GM23248 (cell line): ENCODE data around the gene CHRNB1. TPM values are rescaled to one million over a fixed set of nuclear protein-coding genes. Genes with fewer than 3 reads are reported as not detected.
A peak's percentile ranks its signal among the peaks of the same experiment; 100 is the strongest.
"Not testable (repeated sequence)": the region's sequence is repeated elsewhere in the genome, so short reads cannot be mapped to it uniquely, and the experiment has no call there.

Source experiments
- DNase-seq: peaks from one replicate; pipeline ENCODE4 v3.0.0-alpha.2; 2015
- H2AFZ ChIP-seq: fragments of 200-600 bp; sonication (generic); 2 replicates; pipeline ENCODE4 v1.6.1; 2016; ENCODE audit warnings: antibody characterized with exemption
- H3F3A ChIP-seq: fragments of 200-600 bp; sonication (generic); 2 replicates; pipeline ENCODE4 v1.6.1; 2016; ENCODE audit warnings: mild to moderate bottlenecking, antibody characterized with exemption, mixed run types; ENCODE audit not compliant: insufficient read depth
- H3K27ac ChIP-seq: fragments of 200-600 bp; sonication (generic); 2 replicates; pipeline ENCODE4 v1.5.1; 2016; ENCODE audit warnings: mild to moderate bottlenecking
- H3K27me3 ChIP-seq: fragments of 200-600 bp; sonication (generic); replicated peaks from 2 replicates; pipeline ENCODE4 v1.6.1; 2016; ENCODE audit warnings: mild to moderate bottlenecking; ENCODE audit not compliant: insufficient read depth
- H3K36me3 ChIP-seq: fragments of 200-600 bp; sonication (generic); 2 replicates; pipeline ENCODE4 v1.6.1; 2016; ENCODE audit warnings: low read depth, mild to moderate bottlenecking
- H3K4me1 ChIP-seq: fragments of 200-600 bp; sonication (generic); 2 replicates; pipeline ENCODE4 v1.6.1; 2016; ENCODE audit warnings: mild to moderate bottlenecking; ENCODE audit not compliant: insufficient read depth
- H3K4me2 ChIP-seq: fragments of 200-600 bp; sonication (generic); one replicate; pipeline ENCODE4 v1.6.1; 2016; ENCODE audit warnings: mild to moderate bottlenecking; ENCODE audit not compliant: unreplicated experiment
- H3K4me3 ChIP-seq: fragments of 200-600 bp; sonication (generic); 2 replicates; pipeline ENCODE4 v1.5.1; 2016; ENCODE audit warnings: mild to moderate bottlenecking
- H3K79me2 ChIP-seq: fragments of 200-600 bp; sonication (generic); 2 replicates; pipeline ENCODE4 v1.6.1; 2016; ENCODE audit warnings: mild to moderate bottlenecking; ENCODE audit not compliant: insufficient read depth
- H3K9ac ChIP-seq: fragments of 200-600 bp; sonication (generic); 2 replicates; pipeline ENCODE4 v1.6.1; 2016; ENCODE audit warnings: mild to moderate bottlenecking
- H3K9me2 ChIP-seq: fragments of 200-600 bp; sonication (generic); 2 replicates; pipeline ENCODE4 v1.6.1; 2016; ENCODE audit warnings: mixed run types, mild to moderate bottlenecking, moderate library complexity; ENCODE audit not compliant: insufficient read depth
- H3K9me3 ChIP-seq: fragments of 200-600 bp; sonication (generic); one replicate; pipeline ENCODE4 v1.6.1; 2017; ENCODE audit warnings: low read depth
- H4K20me1 ChIP-seq: fragments of 200-600 bp; sonication (generic); 2 replicates; pipeline ENCODE4 v1.6.0; 2016; ENCODE audit not compliant: insufficient read depth
- EZH2 ChIP-seq: fragments of 200-600 bp; sonication (generic); IDR thresholded peaks from 2 replicates; pipeline ENCODE4 v1.6.1; 2018; ENCODE audit warnings: antibody characterized with exemption, mild to moderate bottlenecking; ENCODE audit not compliant: insufficient read depth, poor library complexity, severe bottlenecking
- EZH2phosphoT487 ChIP-seq: fragments of 200-600 bp; sonication (generic); IDR thresholded peaks from 2 replicates; pipeline ENCODE4 v1.6.1; 2018; ENCODE audit warnings: antibody characterized with exemption, moderate library complexity, mild to moderate bottlenecking, low read depth; ENCODE audit not compliant: insufficient read depth
- WGBS, 2 experiments: methylation state at CpG; one replicate each; pipeline ENCODE4 v1.1.6; 2015 to 2017; ENCODE audit warnings: low lambda C conversion rate in 2 of 2, low coverage in 1 of 2; ENCODE audit errors: missing lambda C conversion rate in 2 of 2; 5-methylcytosine and 5-hydroxymethylcytosine counted together
- in situ Hi-C: fragments of 300-500 bp; cut with MboI; formaldehyde crosslinking; loops from 2 replicates; pipeline ENCODE4 v1.15.0; 2020
- polyA plus RNA-seq: library from polyadenylated mRNA; unstranded; fragments of >200 nt; fragmentation: Nextera tagmentation; extraction: Ambion mirVana; gene quantifications from 2 replicates; pipeline ENCODE4 v1.2.1, GENCODE V29; 2016
- total RNA-seq: library from RNA; depleted of rRNA; stranded (reverse); fragments of >200 nt; shearing (Covaris generic); gene quantifications from 2 replicates; pipeline ENCODE4 v1.2.3, GENCODE V29; 2014

The CHRNB1 gene
- total and polyA plus RNA-seq, 2 experiments from 2014 or later: 3.5 to 4.9 TPM

DNA sequence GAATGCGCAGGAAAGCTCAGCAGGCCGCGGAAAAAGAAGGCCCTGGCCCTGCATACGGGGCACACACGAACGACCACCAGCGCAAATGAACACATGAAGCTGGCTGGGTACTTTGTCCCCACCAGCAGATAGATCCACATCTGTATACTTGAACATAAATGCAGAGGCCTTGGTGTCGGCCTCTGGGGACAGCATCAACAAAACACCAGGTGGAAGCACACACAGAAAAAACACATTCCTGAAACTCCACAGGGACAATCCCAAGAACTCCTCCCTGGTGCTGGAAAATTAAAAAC lies 35.2 kb downstream of the CHRNB1 start:
- peaks cover 80% of the 10 kb centered on the region for H3K79me2 ChIP-seq
- H2AFZ ChIP-seq: peak overlapping the region; percentile 75
- H3K27me3 ChIP-seq: no peaks in the 10 kb centered on the region
- H4K20me1 ChIP-seq: peaks cover 5% of the 10 kb centered on the region; the same call in 1 of the 2 replicates
- H3K4me2 ChIP-seq: peak overlapping the region; percentile 90
- peak overlapping the region; percentile 79 for H3K4me3 ChIP-seq
- in situ Hi-C loops: no loop called here
- 3% methylated on average over 8 of the region's 8 CpGs for WGBS, 2 experiments
- TF ChIP-seq EZH2: no peak
- TF ChIP-seq EZH2phosphoT487: no peak
- peak overlapping the region; percentile 99 for H3K27ac ChIP-seq
- DNase-seq: no peak
- H3K9me3 ChIP-seq: no peaks in the 10 kb centered on the region
- no peaks in the 10 kb centered on the region for H3K9me2 ChIP-seq
- no peaks in the 10 kb centered on the region for H3K36me3 ChIP-seq
- H3F3A ChIP-seq: peaks cover 42% of the 10 kb centered on the region
- peaks cover 30% of the 10 kb centered on the region for H3K4me1 ChIP-seq
- peak overlapping the region; percentile 99 for H3K9ac ChIP-seq

DNA sequence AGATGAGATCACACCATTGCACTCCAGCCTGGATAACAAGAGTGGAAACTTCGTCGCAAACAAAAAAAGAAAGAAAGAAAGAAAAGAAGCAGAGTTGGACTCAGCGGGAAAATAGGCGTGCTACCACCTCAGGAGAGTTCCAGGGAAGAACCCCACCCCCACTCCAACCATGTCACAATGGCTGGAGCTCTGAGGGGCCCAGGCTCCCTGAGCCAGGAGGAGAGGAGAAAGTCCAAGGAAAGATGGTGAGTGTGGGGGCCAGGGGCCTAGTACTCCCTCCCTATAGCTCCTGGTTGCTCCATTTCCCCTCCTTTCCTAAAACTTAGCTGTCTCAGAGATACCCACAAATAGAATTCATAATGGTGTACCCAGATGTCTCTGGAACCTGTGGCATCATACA lies 36.4 kb downstream of the CHRNB1 start, which contains the start of gene SLC35G6:
Gene SLC35G6 (plus strand): TSS at position 172 of the 400 bp plus-strand sequence. CDS start 71 bp downstream, at position 243.
- peak within 1 kb of the TSS; percentile 90 for H3K4me2 ChIP-seq
- H3K9me3 ChIP-seq, DNase-seq, H3K27me3 ChIP-seq, H4K20me1 ChIP-seq, H3K9me2 ChIP-seq, H3K4me3 ChIP-seq, in situ Hi-C loops, H3K36me3 ChIP-seq: not testable (repeated sequence)
- H3K27ac ChIP-seq: peak within 1 kb of the TSS; percentile 99
- peak within 1 kb of the TSS; percentile 75 for H2AFZ ChIP-seq
- WGBS, 2 experiments: 72 to 85% methylated on average over 4 of the region's 4 CpGs
- H3K9ac ChIP-seq: peak within 1 kb of the TSS; percentile 99
- peaks cover 80% of the 10 kb centered on the region for H3K79me2 ChIP-seq
- H3K4me1 ChIP-seq: peaks cover 18% of the 10 kb centered on the region
- peaks cover 36% of the 10 kb centered on the region for H3F3A ChIP-seq

GRCh38 chr17:7481842-7482741 lies 37.2 kb downstream of the CHRNB1 start:
- H3K27me3 ChIP-seq, H3K27ac ChIP-seq, H4K20me1 ChIP-seq, in situ Hi-C loops, H2AFZ ChIP-seq, H3K36me3 ChIP-seq, H3K9ac ChIP-seq, DNase-seq, H3K9me3 ChIP-seq, H3K4me2 ChIP-seq, H3K4me3 ChIP-seq, H3K9me2 ChIP-seq: not testable (repeated sequence)
- 88 to 91% methylated on average over 30 of the region's 31 CpGs for WGBS, 2 experiments
- Histone ChIP-seq H3F3A (peaks cover 28% of the 10 kb centered on the region), H3K79me2 (peaks cover 80% of the 10 kb centered on the region), H3K4me1 (peaks cover 17% of the 10 kb centered on the region)

GRCh38 chr17:7482742-7483088 lies 37.9 kb downstream of the CHRNB1 start:
- H4K20me1 ChIP-seq, DNase-seq, H3K9me3 ChIP-seq, H3K27me3 ChIP-seq, H2AFZ ChIP-seq, H3K36me3 ChIP-seq, H3K9me2 ChIP-seq, in situ Hi-C loops: not testable (repeated sequence)
- WGBS, 2 experiments: 66 to 72% methylated on average over 5 to 6 of the region's 6 CpGs
- Histone ChIP-seq H3K4me2 (peak overlapping the region; percentile 93), H3K9ac (peak overlapping the region; percentile 99), H3K4me3 (peak overlapping the region; percentile 95), H3F3A (peaks cover 22% of the 10 kb centered on the region), H3K27ac (peak overlapping the region; percentile 100), H3K79me2 (peaks cover 80% of the 10 kb centered on the region), H3K4me1 (peaks cover 18% of the 10 kb centered on the region)
